ENCODE results near the gene CCDC92.
"Not testable (repeated sequence)": the region's sequence is repeated elsewhere in the genome, so short reads cannot be mapped to it uniquely, and the experiment has no call there.

Gene CCDC92

DNA sequence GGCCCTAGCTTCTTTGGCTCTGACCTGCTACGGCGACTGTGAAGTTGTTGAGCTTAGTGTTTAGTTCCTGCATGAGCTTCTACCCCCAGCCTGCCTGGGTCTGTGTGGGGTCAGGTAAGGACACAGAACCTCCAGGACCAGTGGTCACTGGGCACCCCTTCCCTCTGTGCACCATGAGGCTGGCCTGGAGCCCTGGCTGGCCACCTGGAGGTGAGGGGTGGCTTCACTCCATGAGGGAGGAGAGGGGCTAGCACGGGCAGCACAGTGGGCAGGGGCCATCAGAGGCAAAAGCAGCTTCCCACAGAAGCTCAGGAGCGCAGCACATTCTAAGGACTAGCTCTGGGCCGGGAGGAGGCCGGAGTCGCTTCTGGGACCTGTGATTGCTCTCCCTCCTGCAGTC lies 36.7 kb downstream of the CCDC92 start:
- no peak for DNase-seq

DNA sequence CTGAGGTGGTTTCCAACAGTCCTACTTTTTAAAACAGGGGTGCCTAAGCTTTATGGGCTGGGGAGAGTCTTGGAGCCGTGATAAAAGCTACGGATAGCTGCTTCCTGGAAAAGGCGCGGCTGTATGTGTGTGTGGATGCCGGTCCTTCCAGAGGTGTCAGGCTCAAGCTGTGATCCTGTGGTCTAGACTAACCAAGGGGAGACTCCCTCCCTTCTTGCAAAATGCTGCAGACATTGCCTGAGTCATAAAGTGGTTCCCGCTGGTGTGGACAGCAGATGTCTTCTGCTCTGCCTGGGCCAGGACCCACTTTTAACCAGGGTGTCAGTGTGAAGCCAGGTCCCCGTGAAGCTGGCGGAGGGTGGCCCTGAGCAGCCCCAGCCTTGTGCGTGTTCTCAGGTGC lies 37.8 kb downstream of the CCDC92 start:
- DNase-seq, result no peak

DNA sequence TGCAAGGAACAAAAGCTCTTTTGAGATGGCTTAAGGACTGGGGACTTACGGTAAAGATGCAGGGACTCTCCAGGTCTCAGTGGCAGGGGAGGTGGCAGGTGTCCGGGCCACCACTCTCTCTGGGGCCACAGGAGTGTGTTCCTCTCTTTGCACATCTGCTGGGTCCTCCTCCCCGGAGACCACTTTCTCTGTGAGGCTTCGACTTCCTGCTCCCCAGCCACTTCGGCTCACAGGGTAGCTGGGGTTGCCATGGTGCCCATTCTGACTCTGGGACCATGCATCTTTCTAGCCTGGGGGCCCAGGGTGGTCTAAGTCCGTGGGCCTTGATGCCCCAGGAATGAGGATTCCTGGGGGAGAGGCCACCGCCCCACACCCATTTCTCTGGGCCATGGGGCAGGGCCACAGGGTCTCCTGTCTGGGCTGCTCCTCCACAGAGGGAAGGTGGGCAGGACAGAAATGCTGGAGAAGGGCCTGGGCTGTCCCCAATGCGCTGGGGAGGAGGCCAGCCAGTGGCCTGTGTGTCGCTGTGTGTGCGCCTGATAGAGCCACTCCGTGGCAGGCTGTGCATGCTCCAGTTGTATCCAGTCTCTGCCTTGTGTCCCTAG lies 38.5 kb downstream of the CCDC92 start:
- no peak for DNase-seq

DNA sequence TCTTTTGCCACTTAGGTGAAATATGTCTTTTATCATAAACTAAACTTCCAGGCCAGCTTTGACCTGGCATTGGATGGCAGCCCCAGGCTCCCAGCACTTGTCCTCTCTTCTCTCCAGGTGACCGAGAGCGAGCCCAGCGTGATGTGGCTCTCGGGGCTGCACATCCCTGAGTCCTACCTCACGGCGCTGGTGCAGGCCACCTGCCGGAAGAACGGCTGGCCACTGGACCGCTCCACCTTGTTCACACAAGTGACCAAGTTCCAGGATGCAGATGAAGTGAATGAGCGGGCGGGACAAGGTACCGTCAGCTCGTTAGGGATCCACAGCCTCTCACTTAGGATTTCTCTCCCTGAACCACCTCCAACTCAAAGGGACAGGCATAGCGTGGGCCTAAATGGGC lies 39.4 kb downstream of the CCDC92 start:
- DNase-seq, result no peak

DNA sequence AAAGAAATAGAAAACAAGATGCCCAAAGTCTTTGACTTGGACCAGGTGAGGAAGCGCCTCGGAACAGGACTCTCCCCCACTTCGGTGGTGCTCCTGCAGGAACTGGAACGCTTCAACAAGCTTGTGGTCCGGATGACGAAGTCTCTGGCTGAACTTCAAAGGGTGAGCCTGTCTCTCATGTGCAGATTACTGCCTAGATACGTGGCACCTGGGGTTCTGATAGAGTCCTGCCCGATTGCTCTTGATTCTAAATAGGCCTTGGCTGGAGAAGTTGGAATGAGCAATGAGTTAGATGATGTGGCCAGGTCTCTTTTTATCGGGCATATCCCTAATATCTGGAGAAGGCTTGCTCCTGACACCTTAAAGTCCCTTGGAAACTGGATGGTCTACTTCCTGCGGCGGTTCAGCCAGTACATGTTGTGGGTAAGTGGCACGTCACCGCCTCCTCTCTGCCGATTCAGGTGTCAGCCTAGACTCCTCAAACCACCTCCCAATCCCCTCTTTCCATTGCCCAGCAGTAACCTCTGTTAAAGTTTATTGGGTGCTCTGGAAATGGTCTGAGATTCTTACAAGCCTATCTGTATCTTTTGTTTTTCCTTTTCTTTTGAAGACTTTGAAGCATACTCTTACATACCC lies 40.8 kb downstream of the CCDC92 start:
- peak; percentile 29 to 30 for DNase-seq

DNA sequence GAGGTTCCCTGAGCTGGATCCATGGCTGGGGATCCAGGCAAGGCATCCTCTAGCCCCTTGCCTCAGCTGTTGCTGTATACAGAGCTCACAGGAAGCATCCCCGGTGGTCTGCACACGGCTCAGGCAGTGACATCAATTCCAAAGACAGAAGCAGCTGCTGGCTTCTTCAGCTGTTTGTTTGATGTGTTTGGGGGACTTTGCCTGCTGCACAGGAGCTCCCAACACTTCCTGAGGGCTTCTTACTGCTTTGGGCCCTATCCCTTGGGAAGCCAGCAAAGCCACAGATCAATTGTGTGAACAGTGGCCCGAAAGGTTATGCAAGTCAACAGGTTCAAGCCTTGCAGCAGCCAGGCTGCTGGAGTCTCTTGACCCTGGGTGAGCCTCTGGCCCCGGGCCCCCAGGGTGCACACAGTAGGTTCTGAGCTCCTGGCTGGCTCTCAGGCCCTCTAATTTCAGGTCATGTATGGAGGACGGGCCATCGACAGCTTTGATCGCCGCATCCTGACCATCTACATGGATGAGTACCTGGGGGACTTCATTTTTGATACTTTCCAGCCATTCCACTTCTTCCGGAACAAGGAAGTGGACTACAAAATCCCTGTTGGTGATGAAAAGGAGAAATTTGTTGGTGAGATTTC lies 42.6 kb downstream of the CCDC92 start:
- DNase-seq, result no peak

DNA sequence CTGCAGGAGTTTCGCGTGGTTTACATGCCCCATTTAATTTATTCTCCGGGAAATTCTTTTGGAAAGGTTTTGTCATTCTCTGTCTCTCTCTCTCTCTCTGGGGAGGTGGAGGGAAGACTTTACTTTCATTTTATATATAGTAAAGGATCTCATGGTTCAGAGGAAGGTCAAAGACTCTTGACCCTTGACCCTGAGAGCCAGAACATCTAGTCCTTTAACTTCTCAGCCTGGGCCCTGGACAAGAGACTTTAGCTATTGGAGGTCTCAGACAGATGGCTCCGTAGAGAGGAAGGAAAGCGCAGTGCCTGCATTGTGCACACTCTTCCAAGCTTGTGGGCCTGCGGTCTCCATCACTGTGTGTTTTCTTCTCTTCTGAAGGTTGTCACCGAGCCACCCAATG lies 43.7 kb downstream of the CCDC92 start:
- no peak for DNase-seq

DNA sequence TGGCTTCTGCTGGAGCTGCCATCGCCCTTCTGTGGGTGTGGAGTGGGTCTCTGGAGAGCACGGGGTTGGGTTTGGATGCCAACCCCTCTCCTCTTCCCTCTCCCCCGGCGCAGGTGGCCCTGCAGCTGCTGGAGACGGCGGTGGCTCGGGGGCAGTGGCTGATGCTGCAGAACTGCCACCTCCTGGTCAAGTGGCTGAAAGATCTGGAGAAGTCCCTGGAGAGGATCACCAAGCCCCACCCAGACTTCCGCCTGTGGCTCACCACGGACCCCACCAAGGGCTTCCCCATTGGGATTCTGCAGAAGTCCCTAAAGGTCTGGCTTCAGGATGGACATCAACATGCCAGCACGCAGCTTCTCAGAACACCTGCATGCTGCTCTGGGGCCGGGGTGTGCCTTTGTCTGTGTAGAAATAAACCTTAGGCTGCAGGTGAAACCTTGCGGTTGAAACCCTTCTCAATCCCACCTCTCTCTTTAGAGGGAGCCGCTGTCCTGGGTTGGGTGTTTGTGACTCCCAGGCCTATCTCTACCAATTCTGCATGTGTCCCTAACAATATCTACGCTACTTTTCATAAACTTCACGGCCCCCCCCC lies 44.3 kb downstream of the CCDC92 start:
- no peak for DNase-seq

DNA sequence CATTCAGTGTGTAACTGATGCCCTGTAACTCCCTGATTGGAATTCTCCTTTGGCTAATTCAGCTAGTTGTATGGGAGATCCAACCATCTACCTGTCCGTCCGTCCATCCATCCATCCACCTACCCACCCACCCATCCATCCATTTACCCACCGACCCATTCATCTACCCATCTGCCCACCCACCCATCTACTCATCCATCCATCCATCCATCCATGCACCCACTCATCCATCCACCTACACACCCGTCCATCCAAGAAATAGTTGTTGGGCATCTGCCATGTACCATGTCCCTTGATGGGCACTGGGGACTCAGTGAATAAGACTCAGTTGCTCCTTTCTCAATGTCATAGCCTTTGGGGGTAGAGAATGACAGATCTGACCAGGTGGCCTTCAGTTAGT lies 48.1 kb downstream of the CCDC92 start:
- no peak for DNase-seq

DNA sequence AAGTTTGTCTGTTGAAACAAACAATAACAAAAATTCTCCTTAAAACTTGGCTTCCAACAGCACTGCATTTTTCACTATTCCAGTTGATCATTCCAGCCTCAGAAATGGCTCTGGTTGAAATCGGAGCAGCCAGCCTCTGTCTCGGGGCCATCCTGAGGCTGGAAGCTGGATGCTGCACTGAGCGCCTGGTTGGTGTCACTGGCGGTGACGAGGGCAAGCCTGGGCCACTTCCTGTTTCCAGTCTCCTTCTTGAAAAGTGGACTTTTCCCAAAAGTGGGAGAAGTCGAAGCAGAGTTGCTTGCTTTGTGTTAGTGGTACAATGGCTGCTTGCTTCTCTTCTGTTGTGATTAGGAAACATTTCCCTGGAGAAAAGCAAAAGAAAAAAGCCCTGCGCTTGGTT lies 48.7 kb downstream of the CCDC92 start:
- DNase-seq, result no peak

DNA sequence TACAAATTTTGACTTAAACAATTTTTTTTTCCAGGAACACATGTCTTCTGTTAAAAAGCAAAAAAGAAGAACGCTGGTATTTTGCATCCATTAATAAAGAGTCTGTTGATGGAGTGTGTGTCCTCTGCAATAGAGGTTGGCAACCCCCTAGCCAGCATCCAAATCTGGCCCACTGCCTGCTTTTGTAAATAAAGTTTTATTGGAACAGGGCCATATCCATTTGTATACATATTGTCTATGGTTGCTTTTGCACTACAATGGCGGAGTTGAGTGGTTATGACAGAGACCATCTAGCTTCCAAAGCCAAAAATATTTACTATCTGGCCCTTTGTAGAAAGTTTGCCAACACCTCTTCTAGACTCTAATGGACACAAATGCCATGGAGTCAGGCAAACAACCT lies 49.6 kb downstream of the CCDC92 start:
- DNase-seq, result no peak

DNA sequence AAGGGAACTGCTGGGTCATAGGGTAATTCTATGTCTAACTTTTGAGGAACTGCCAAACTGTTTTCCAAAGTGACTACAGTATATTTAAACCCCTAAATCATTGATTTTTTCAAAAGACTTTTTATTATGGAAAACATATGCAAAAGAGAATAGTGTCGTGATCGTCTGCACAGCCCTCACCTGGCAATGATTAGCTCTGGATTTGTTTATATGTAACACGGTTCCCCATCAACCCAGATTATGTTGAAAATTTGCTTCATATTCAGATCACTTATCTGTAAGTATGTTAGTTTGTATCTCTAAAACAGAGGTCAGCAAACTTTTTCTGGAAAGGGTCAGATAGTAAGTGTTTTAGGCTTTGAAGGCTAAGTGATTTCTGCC lies 52.7 kb downstream of the CCDC92 start:
- DNase-seq, result no peak

DNA sequence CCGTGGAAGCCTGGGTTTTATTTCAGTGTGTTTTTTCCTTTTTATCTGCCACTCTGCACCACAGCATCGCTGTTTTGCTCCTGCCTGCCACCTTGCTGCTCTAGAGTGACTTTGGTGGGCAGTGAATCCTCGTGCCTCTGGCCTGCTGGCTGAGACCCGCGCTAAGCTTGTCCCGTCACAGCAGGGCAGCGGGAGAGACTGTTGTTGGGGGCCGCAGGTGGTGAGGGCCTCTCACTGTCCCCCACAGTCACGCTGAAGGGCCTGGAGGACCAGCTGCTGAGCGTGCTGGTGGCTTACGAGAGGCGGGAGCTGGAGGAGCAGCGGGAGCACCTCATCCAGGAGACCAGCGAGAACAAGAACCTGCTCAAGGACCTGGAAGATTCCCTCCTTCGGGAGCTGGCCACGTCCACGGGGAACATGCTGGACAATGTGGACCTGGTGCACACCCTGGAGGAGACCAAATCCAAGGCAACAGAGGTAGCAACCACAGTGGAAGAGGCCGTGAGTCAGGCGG lies 55.2 kb downstream of the CCDC92 start:
- DNase-seq, result no peak

DNA sequence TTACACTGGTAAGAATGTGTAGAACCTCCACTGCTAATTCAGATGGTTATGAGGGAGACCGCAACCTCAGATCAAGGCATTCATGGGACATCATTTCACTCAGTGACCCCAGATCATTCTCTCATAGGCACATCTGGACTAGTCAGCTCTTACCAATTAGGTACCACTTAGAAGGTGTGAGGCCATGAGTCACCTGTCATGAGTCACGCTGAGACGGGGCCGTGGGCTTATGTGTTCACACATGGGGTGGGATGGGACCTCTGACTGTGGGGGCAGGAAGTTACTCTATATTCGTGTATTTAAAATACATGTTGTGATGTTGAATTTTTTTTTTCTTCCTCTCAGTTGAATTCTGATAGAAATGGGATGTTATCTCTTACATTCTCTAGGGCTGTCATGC lies 55.9 kb downstream of the CCDC92 start:
- peak; percentile 63 to 68 for DNase-seq

DNA sequence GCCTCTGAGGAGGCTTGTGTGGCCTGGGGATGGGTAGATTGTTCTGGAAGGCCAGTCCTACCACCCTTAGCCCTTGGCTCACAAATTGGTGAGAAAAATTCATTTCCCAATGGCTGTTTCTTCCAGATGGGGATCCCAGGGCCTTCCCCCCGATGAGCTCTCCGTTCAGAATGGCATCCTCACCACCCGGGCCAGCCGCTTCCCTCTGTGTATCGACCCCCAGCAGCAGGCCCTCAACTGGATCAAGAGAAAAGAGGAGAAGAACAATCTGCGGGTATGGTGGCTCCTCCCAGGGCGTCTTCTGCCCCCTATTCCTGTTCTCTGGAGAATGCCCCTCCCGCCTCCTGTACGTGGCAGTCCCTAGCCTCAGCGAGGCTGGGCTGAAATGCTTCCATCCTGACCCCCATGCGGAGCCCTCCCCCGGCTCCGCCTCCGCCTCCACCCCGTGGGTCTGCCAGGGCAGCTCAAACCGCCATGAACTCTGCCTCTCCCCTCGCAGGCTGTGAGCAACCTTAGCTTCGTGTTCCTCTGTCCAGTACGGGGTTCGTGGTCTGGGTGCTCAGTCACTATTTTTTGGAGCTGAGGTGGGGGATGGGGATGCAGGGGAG lies 57.8 kb downstream of the CCDC92 start:
- no peak for DNase-seq

DNA sequence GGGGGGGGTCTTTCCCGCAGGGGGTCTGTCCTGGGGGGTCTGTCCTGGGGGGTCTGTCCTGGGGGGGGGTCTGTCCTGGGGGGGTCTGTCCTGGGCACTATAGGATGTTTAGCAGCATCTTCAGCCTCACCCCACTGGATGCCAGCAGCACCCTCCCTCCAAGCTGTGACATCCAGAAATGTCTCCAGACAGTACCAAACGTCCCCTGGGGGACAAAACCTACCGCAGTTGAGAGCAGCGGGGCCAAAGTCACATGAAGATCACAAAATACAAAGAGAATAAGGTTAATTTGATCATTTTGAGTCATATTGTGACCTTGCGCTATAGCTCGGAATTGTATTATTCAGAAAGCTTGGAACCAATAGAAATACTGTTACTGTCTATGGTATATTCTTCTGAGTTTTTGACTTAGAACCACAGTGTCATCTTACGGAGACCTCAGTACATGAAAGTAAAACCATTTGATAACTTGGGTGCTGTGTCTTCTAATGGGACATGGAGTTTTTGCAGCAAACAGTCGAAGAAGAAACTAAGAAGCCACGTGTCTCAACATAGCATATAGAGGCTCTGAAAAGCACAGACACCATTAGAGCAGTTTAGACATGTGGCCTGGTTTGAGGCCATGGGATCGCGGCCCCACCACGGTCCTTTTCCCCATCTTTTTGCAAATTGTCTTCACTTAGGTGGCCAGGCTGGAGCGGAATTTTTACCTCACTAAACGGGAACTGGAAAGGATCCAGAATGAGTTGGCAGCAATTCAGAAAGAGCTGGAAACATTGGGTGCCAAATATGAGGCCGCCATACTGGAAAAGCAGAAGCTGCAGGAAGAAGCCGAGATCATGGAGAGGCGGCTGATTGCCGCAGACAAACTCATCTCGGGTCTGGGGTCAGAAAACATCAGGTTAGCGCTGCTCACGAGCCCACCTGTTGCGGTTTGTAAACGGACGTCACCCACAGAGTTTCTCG lies 59.9 kb downstream of the CCDC92 start:
- no peak for DNase-seq

DNA sequence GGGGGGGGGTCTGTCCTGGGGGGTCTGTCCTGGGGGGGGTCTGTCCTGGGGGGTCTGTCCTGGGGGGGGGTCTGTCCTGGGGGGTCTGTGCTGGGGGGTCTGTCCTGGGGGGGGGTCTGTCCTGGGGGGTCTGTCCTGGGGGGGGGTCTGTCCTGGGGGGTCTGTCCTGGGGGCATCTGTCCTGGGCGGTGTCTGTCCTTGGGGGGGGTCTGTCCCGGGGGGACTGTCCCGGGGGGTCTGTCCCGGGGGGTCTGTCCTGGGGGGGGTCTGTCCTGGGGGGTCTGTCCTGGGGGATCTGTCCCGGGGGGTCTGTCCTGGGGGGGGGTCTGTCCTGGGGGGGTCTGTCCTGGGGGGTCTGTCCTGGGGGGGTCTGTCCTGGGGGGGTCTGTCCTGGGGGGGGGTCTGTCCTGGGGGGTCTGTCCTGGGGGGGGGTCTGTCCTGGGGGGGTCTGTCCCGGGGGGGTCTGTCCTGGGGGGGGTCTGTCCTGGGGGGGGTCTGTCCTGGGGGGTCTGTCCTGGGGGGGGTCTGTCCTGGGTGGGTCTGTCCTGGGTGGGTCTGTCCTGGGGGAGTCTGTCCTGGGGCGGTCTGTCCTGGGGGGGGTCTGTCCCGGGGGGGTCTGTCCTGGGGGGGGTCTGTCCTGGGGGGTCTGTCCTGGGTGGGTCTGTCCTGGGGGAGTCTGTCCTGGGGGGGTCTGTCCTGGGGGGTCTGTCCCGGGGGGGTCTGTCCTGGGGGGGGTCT lies 60.8 kb downstream of the CCDC92 start:
- not testable (repeated sequence) for DNase-seq

DNA sequence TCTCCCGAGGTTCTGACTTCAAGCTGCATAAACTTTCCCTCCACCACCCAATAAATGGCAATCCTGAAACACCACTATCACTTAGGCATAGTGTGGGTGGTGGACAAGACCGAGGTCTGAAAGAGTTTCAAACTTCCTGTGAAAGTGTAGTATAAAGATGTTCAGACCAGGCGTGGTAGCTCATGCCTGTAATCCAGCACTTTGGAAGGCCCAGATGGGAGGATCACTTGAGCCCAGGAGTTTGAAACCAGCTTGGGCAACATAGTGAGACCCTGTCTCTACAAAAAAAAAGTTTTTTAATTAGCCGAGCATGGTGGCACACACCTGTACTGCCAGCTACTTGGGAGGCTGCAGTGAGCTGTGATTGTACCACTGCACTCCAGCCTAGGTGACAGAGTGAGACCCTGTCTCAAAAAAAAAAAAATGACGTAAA lies 61.9 kb downstream of the CCDC92 start:
- no peak for DNase-seq

DNA sequence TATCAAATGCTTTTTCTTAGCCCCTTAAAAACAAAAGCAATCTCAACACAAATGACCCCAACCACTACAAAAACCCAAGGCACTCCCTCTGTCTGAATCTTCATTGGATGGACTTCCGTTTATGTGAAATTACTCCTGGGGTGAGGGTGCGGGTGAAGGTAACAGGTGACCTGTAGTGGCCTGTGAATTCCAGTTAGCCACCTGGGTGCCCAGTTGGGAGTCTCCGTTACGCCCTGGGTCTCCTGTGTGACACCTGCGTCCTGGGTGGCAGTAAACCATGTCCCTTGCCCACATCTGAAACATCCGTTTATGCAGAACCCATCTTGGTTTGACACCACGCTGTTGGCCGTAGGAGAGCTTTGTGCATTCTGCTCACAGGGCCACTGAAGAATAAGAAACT lies 62.6 kb downstream of the CCDC92 start:
- DNase-seq, result no peak

DNA sequence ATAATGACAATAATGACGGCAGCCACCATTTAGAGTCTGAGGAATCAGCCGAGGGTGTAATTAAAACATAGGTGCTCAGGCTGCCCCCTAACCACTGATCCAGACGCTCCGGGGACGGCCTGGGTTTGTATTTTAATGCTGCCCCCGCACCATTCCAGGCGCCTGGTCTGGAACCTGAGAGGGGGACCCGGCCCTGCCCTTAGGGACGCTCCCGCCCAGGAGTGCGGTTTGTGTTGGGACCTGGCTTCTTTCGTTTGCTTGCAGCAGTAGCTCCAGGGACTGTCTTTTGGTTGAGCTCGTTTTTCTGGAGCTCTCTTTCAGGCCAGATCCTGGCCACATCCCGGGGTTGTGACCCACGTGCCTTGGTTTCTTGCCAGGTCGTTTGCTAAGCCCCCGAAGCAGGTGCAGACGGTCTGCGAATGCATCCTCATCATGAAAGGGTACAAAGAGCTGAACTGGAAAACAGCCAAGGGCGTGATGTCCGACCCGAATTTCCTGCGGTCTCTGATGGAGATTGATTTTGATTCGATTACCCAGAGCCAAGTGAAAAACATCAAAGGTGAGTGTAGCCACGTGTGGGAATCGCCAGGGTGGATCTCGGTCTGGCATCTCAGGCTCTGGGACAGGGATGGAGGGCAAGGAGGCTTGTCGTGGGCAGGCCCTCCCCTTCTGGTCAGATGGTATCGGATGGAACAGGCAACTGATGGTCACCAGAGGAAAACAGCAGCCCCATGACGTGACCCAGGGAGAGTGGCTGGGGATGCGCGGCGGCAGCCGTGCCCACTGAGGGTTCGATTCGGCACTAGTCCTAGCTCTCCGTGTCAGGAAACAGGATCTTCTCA lies 63.5 kb downstream of the CCDC92 start:
- no peak for DNase-seq

Data from stimulated activated CD4-positive, alpha-beta T cell treated with anti-CD3 and anti-CD28 coated beads, Interleukin-2, amount 100 ng/mL, for 24 hours (primary cell).